ENCODE results near the gene DHX35. TPM values are rescaled to one million over a fixed set of nuclear protein-coding genes. Genes with fewer than 3 reads are reported as not detected.
A peak's percentile ranks its signal among the peaks of the same experiment; 100 is the strongest.

DHX35 gene
- total and polyA plus RNA-seq, 2 of the 13 experiments (the other 11 are each of a cell fraction or from before 2014, with no cell fraction given) = 25.8 to 28.7 TPM

- TF ChIP-seq MTERF4 (CRISPR knock-in tag; IDR thresholded peaks at IDR 0.05) (no peak), TRIM24 (CRISPR knock-in tag; IDR thresholded peaks at IDR 0.05) (no peak), ZNF775 (CRISPR knock-in tag; IDR thresholded peaks at IDR 0.05; ENCODE audit: borderline replicate concordance) (no peak), ZSCAN30 (CRISPR knock-in tag; IDR thresholded peaks at IDR 0.05) (no peak), NFE2 (CRISPR knock-in tag; IDR thresholded peaks at IDR 0.05) (no peak), ZNF616 (CRISPR knock-in tag; IDR thresholded peaks at IDR 0.05; ENCODE audit: low read depth) (no peak), ZNF589 (CRISPR knock-in tag; conservative IDR thresholded peaks at IDR 0.05) (no peak; the same call in 1 of the 2 replicates), ZBTB26 (CRISPR knock-in tag; IDR thresholded peaks at IDR 0.05; ENCODE audit: borderline replicate concordance) (no peak), ZNF747 (CRISPR knock-in tag; IDR thresholded peaks at IDR 0.05; ENCODE audit: borderline replicate concordance) (no peak), AHDC1 (CRISPR knock-in tag; IDR thresholded peaks at IDR 0.05; ENCODE audit: borderline replicate concordance) (peak; percentile 76; the same call in 1 of the 2 replicates), ZNF550 (CRISPR knock-in tag; IDR thresholded peaks at IDR 0.05; ENCODE audit: borderline replicate concordance) (no peak), IKZF1 (IDR thresholded peaks at IDR 0.05) (no peak), ZSCAN20 (CRISPR knock-in tag; IDR thresholded peaks at IDR 0.05; ENCODE audit: borderline replicate concordance) (no peak), BRCA1 (CRISPR knock-in tag; IDR thresholded peaks at IDR 0.05) (no peak), CEBPB (IDR thresholded peaks at IDR 0.05; ENCODE audit: borderline replicate concordance, low read depth, low read length) (no peak), TARDBP (CRISPR knock-in tag; IDR thresholded peaks at IDR 0.05) (peak; percentile 49; the same call in 1 of the 2 replicates), ZNF329 (CRISPR knock-in tag; IDR thresholded peaks at IDR 0.05; ENCODE audit: low read depth) (no peak), ZNF788 (CRISPR knock-in tag; IDR thresholded peaks at IDR 0.05; ENCODE audit: borderline replicate concordance) (no peak), HNRNPL (IDR thresholded peaks at IDR 0.05; ENCODE audit: low read depth, low read length) (peak; percentile 71; the same call in 1 of the 2 replicates)
Observed at GRCh38 chr20:38999965-39000910, 38.1 kb downstream of the DHX35 start (continued).

Measured in HepG2 (cell line).